Glomerular visceral epithelial cell (primary cell): ENCODE data around the gene ADCY10.
"Not testable (repeated sequence)": the region's sequence is repeated elsewhere in the genome, so short reads cannot be mapped to it uniquely, and the experiment has no call there.

Source experiments
- DNase-seq: peaks from one replicate; pipeline ENCODE4 v3.0.0-alpha.2; 2016; ENCODE audit errors: extremely low spot score

The ADCY10 gene

GRCh38 chr1:167926486-167926997 is 12.6 kb upstream of the ADCY10 start:
- peak; percentile 37 for DNase-seq

GRCh38 chr1:167924543-167925231 is 10.8 kb upstream of the ADCY10 start:
- no peak for DNase-seq

- DNase-seq = no peak
These were observed 10.2 kb upstream of the ADCY10 start for GRCh38 chr1:167924102-167924501.

GRCh38 chr1:167923324-167924056 is 9.6 kb upstream of the ADCY10 start:
- DNase-seq = no peak

- no peak for DNase-seq
These were observed 8.7 kb upstream of the ADCY10 start for GRCh38 chr1:167922611-167923074.

GRCh38 chr1:167922023-167922422 is 8.1 kb upstream of the ADCY10 start:
- DNase-seq = no peak

GRCh38 chr1:167916766-167917511 is 3.0 kb upstream of the ADCY10 start:
- DNase-seq = no peak

GRCh38 chr1:167915569-167915968 is 1.6 kb upstream of the ADCY10 start:
- DNase-seq = no peak

GRCh38 chr1:167912294-167912693 is 1.6 kb downstream of the ADCY10 start:
- DNase-seq = no peak

- DNase-seq = no peak
These were observed 2.5 kb downstream of the ADCY10 start for GRCh38 chr1:167911413-167911812.

- DNase-seq = no peak
These were observed 3.4 kb downstream of the ADCY10 start for GRCh38 chr1:167910530-167910929.

- DNase-seq = peak; percentile 23
These were observed 4.2 kb downstream of the ADCY10 start for GRCh38 chr1:167909691-167910180.

GRCh38 chr1:167905671-167906070 is 8.3 kb downstream of the ADCY10 start:
- no peak for DNase-seq

- no peak for DNase-seq
These were observed 8.8 kb downstream of the ADCY10 start for GRCh38 chr1:167905182-167905581.

- DNase-seq = peak; percentile 31
These were observed 9.2 kb downstream of the ADCY10 start for GRCh38 chr1:167904652-167905130.

- no peak for DNase-seq
These were observed 13.0 kb downstream of the ADCY10 start for GRCh38 chr1:167900907-167901306.

GRCh38 chr1:167899253-167899681 is 14.7 kb downstream of the ADCY10 start:
- DNase-seq = no peak

GRCh38 chr1:167898578-167899222 is 15.2 kb downstream of the ADCY10 start:
- DNase-seq = no peak

GRCh38 chr1:167893798-167894197 is 20.1 kb downstream of the ADCY10 start:
- DNase-seq = no peak

GRCh38 chr1:167890400-167890799 is 23.5 kb downstream of the ADCY10 start:
- DNase-seq = no peak

GRCh38 chr1:167887187-167887586 is 26.7 kb downstream of the ADCY10 start:
- DNase-seq = not testable (repeated sequence)
